Activated CD4-positive, alpha-beta T cell treated with anti-CD3 and anti-CD28 coated beads, Interleukin-2, amount 10 ng/mL, durations not matched to agents 24 days and 14 days (primary cell): ENCODE results near the gene CENPO. TPM values are rescaled to one million over a fixed set of nuclear protein-coding genes. Genes with fewer than 3 reads are reported as not detected.
"Not testable (repeated sequence)": the region's sequence is repeated elsewhere in the genome, so short reads cannot be mapped to it uniquely, and the experiment has no call there.

Experiments used
- DNase-seq: peaks from one replicate; pipeline ENCODE4 v3.0.0; 2022
- H3K27ac Mint-ChIP-seq: one replicate; pipeline ENCODE4 v1.8.0; 2022; ENCODE audit warnings: mild to moderate bottlenecking, mixed read lengths
- H3K27me3 Mint-ChIP-seq: one replicate; pipeline ENCODE4 v1.8.0; 2022; ENCODE audit warnings: mixed read lengths
- H3K36me3 Mint-ChIP-seq: one replicate; pipeline ENCODE4 v1.8.0; 2022; ENCODE audit warnings: low read depth, mild to moderate bottlenecking, mixed read lengths
- H3K4me1 Mint-ChIP-seq: one replicate; pipeline ENCODE4 v1.8.0; 2021; ENCODE audit warnings: mixed read lengths
- H3K4me3 Mint-ChIP-seq: one replicate; pipeline ENCODE4 v1.8.0; 2022; ENCODE audit warnings: mild to moderate bottlenecking, moderate library complexity, mixed read lengths
- H3K9me3 Mint-ChIP-seq: one replicate; pipeline ENCODE4 v1.8.0; 2021; ENCODE audit warnings: mixed read lengths
- intact Hi-C: fragments of 100-400 bp; cut with micrococcal nuclease; formaldehyde crosslinking; loops from one replicate; pipeline ENCODE4 v1.15.1; 2023
- total RNA-seq: library from RNA; stranded (reverse); gene quantifications from 2 replicates; pipeline ENCODE4 v1.2.3, GENCODE V29; 2022

The CENPO gene
- total RNA-seq, 1 donor from 2014 or later: 44.0 TPM

GRCh38 chr2:24771061-24771460 lies 22.2 kb upstream of the CENPO start:
- H3K27ac Mint-ChIP-seq: no peak overlapping the region

GRCh38 chr2:24771764-24772586 lies 21.2 kb upstream of the CENPO start:
- Mint-ChIP-seq H3K9me3 (no peaks in the 10 kb centered on the region), H3K4me3 (no peak overlapping the region), H3K27ac (no peak overlapping the region), H3K27me3 (no peaks in the 10 kb centered on the region), H3K36me3 (peaks cover 9% of the 10 kb centered on the region), H3K4me1 (no peaks in the 10 kb centered on the region)
- intact Hi-C loops: no loop called here
- DNase-seq: no peak

More at GRCh38 chr2:24771061-24771460, 22.2 kb upstream of the CENPO start:
- Mint-ChIP-seq H3K27me3 (no peaks in the 10 kb centered on the region), H3K36me3 (peaks cover 13% of the 10 kb centered on the region), H3K4me1 (peaks cover 7% of the 10 kb centered on the region), H3K9me3 (no peaks in the 10 kb centered on the region), H3K4me3 (no peak overlapping the region)
- DNase-seq: no peak
- intact Hi-C loops: no loop called here

- H3K27me3 Mint-ChIP-seq: peaks cover 3% of the 10 kb centered on the region
- no peak overlapping the region for H3K4me3 Mint-ChIP-seq
- H3K27ac Mint-ChIP-seq: no peak overlapping the region
- H3K36me3 Mint-ChIP-seq: peaks cover 6% of the 10 kb centered on the region
- intact Hi-C loops: no loop called here
- no peaks in the 10 kb centered on the region for H3K9me3 Mint-ChIP-seq
- no peak for DNase-seq
- no peaks in the 10 kb centered on the region for H3K4me1 Mint-ChIP-seq
Measured at GRCh38 chr2:24774373-24774772, 18.9 kb upstream of the CENPO start.

- no peak overlapping the region for H3K4me3 Mint-ChIP-seq
- no peaks in the 10 kb centered on the region for H3K36me3 Mint-ChIP-seq
- peaks cover 7% of the 10 kb centered on the region for H3K9me3 Mint-ChIP-seq
- DNase-seq: no peak
- intact Hi-C loops: no loop called here
- H3K4me1 Mint-ChIP-seq: no peaks in the 10 kb centered on the region
- H3K27me3 Mint-ChIP-seq: peaks cover 10% of the 10 kb centered on the region
- no peak overlapping the region for H3K27ac Mint-ChIP-seq
Measured at GRCh38 chr2:24779116-24779515, 14.1 kb upstream of the CENPO start.

GRCh38 chr2:24783641-24784040 lies 9.6 kb upstream of the CENPO start:
- H3K9me3 Mint-ChIP-seq: peaks cover 7% of the 10 kb centered on the region
- intact Hi-C loops: no loop called here
- DNase-seq: no peak
- peaks cover 8% of the 10 kb centered on the region for H3K27me3 Mint-ChIP-seq
- no peaks in the 10 kb centered on the region for H3K4me1 Mint-ChIP-seq
- H3K27ac Mint-ChIP-seq: no peak overlapping the region
- H3K4me3 Mint-ChIP-seq: no peak overlapping the region
- H3K36me3 Mint-ChIP-seq: no peaks in the 10 kb centered on the region

- Mint-ChIP-seq H3K27ac (no peak overlapping the region), H3K27me3 (peaks cover 4% of the 10 kb centered on the region), H3K4me1 (no peaks in the 10 kb centered on the region), H3K4me3 (no peak overlapping the region), H3K9me3 (peaks cover 3% of the 10 kb centered on the region), H3K36me3 (peaks cover 2% of the 10 kb centered on the region)
- DNase-seq: no peak
- intact Hi-C loops: no loop called here
Measured at GRCh38 chr2:24785671-24786321, 7.4 kb upstream of the CENPO start.

GRCh38 chr2:24787532-24787931 lies 5.7 kb upstream of the CENPO start:
- Mint-ChIP-seq H3K9me3 (no peaks in the 10 kb centered on the region), H3K4me3 (no peak overlapping the region), H3K27me3 (no peaks in the 10 kb centered on the region), H3K36me3 (peaks cover 2% of the 10 kb centered on the region), H3K27ac (no peak overlapping the region), H3K4me1 (peaks cover 3% of the 10 kb centered on the region)
- intact Hi-C loops: no loop called here
- DNase-seq: no peak

GRCh38 chr2:24788816-24789215 lies 4.4 kb upstream of the CENPO start:
- peaks cover 8% of the 10 kb centered on the region for H3K36me3 Mint-ChIP-seq
- no peak overlapping the region for H3K27ac Mint-ChIP-seq
- H3K4me3 Mint-ChIP-seq: no peak overlapping the region
- peaks cover 8% of the 10 kb centered on the region for H3K4me1 Mint-ChIP-seq
- intact Hi-C loops: no loop called here
- H3K27me3 Mint-ChIP-seq: peaks cover 2% of the 10 kb centered on the region
- DNase-seq: no peak
- H3K9me3 Mint-ChIP-seq: no peaks in the 10 kb centered on the region

GRCh38 chr2:24791452-24791851 lies 1.8 kb upstream of the CENPO start:
- no peak for DNase-seq
- no peaks in the 10 kb centered on the region for H3K9me3 Mint-ChIP-seq
- no peak overlapping the region for H3K4me3 Mint-ChIP-seq
- H3K36me3 Mint-ChIP-seq: peaks cover 22% of the 10 kb centered on the region
- intact Hi-C loops: loop anchor here (5.0 kb wide), 2 partner anchors 214 to 251 kb away; partner anchors contain the start of gene EFR3B
- no peak overlapping the region for H3K27ac Mint-ChIP-seq
- peaks cover 23% of the 10 kb centered on the region for H3K4me1 Mint-ChIP-seq
- H3K27me3 Mint-ChIP-seq: peaks cover 2% of the 10 kb centered on the region

- intact Hi-C loops: loop anchor here (2.0 to 5.0 kb wide), 5 partner anchors 34 to 302 kb away; partner anchors contain the start of genes DNAJC27, EFR3B and NCOA1
- Mint-ChIP-seq H3K9me3 (peaks cover under 1% of the 10 kb centered on the region), H3K4me3 (peak overlapping the region; percentile 98), H3K4me1 (peaks cover 32% of the 10 kb centered on the region), H3K36me3 (peaks cover 32% of the 10 kb centered on the region), H3K27me3 (peaks cover 2% of the 10 kb centered on the region), H3K27ac (peak overlapping the region; percentile 99)
- no peak for DNase-seq
Measured at GRCh38 chr2:24792542-24792873, 717 bp upstream of the CENPO start.

- Mint-ChIP-seq H3K27me3 (peaks cover 2% of the 10 kb centered on the region), H3K27ac (peak overlapping the region; percentile 99), H3K36me3 (peaks cover 45% of the 10 kb centered on the region), H3K9me3 (peaks cover 6% of the 10 kb centered on the region), H3K4me3 (peak overlapping the region; percentile 98), H3K4me1 (peaks cover 37% of the 10 kb centered on the region)
- peak; percentile 74 for DNase-seq
- intact Hi-C loops: loop anchor here (2.0 to 5.0 kb wide), 5 partner anchors 33 to 303 kb away; partner anchors contain the start of genes DNAJC27, EFR3B and NCOA1
Measured at GRCh38 chr2:24793761-24794435, 673 bp downstream of the CENPO start.

GRCh38 chr2:24797644-24798043 lies 4.4 kb downstream of the CENPO start:
- intact Hi-C loops: no loop called here
- peaks cover 37% of the 10 kb centered on the region for H3K4me1 Mint-ChIP-seq
- H3K27ac Mint-ChIP-seq: peak overlapping the region; percentile 65
- H3K27me3 Mint-ChIP-seq: peaks cover 2% of the 10 kb centered on the region
- peaks cover 71% of the 10 kb centered on the region for H3K36me3 Mint-ChIP-seq
- H3K4me3 Mint-ChIP-seq: peak overlapping the region; percentile 6
- H3K9me3 Mint-ChIP-seq: peaks cover 6% of the 10 kb centered on the region
- no peak for DNase-seq

GRCh38 chr2:24800487-24800886 lies 7.3 kb downstream of the CENPO start:
- intact Hi-C loops, H3K27me3 Mint-ChIP-seq, H3K27ac Mint-ChIP-seq, H3K4me3 Mint-ChIP-seq, H3K9me3 Mint-ChIP-seq, DNase-seq: not testable (repeated sequence)
- H3K36me3 Mint-ChIP-seq: peaks cover 74% of the 10 kb centered on the region
- H3K4me1 Mint-ChIP-seq: peaks cover 29% of the 10 kb centered on the region
